HepG2 (cell line): ENCODE results near the gene FCMR. TPM values are rescaled to one million over a fixed set of nuclear protein-coding genes. Genes with fewer than 3 reads are reported as not detected.

ENCODE experiments used
- ATAC-seq: fragments of 200-7000 bp; cut with Tn5 transposase; 3 replicates; pipeline ENCODE4 v1.9.1; 2020; ENCODE audit warnings: mild to moderate bottlenecking, moderate library complexity
- BruUV-seq: library from RNA; stranded (reverse); fragments of 400-500 nt; replicated peaks from 2 replicates; lab custom pipeline; 2021; lab: Mats Ljungman, UMichigan
- CTCF ChIA-PET: fragments of 300-600 bp; formaldehyde crosslinking; extraction: SDS; loops from one replicate; lab custom pipeline; 2021; ENCODE audit warnings: low total read pairs, inconsistent platforms, low intra/inter-chr PET ratio; lab: Yijun Ruan, JAX
- POLR2A ChIA-PET: fragments of 350-600 bp; sonication (Branson Sonifier 250); formaldehyde crosslinking; loops from one replicate; lab custom pipeline; 2020; ENCODE audit warnings: antibody characterized with exemption, inconsistent platforms; lab: Yijun Ruan, JAX
- DNase-seq: peaks from one replicate; pipeline ENCODE4 v3.0.0-alpha.2; 2015; ENCODE audit warnings: low spot score
- FAIRE-seq: peaks from 3 replicates; lab custom pipeline; 2011; peaks lifted over from hg19 to GRCh38; lab: Jason Lieb, UNC
- H2AFZ ChIP-seq: one replicate; pipeline ENCODE4 v1.6.1; 2011; ENCODE audit warnings: low read length, inconsistent platforms
- H3K27ac ChIP-seq: fragments of 300-600 bp; 3 replicates; pipeline ENCODE4 v1.8.0; 2011; ENCODE audit warnings: mixed run types, mild to moderate bottlenecking, mixed read lengths, low read length, inconsistent platforms; ENCODE audit not compliant: insufficient read depth; ENCODE audit errors: extremely low read length
- H3K27me3 ChIP-seq, 2 experiments: fragments of 200-600 bp in 1 of 2; 2 replicates in 1 of 2; 3 replicates in 1 of 2; pipeline versions ENCODE4 v1.6.0 to v1.8.0; 2011; ENCODE audit warnings: low read length in 2 of 2, mild to moderate bottlenecking in 2 of 2, moderate library complexity in 2 of 2, inconsistent platforms in 1 of 2; ENCODE audit not compliant: insufficient read depth in 2 of 2, control insufficient read depth in 1 of 2
- H3K36me3 ChIP-seq, 2 experiments: fragments of 200-600 bp in 1 of 2; replicated peaks in 1 of 2; 2 replicates in 1 of 2; 3 replicates in 1 of 2; pipeline versions ENCODE4 v1.5.1 to v1.8.0; 2011; ENCODE audit warnings: low read length in 2 of 2, inconsistent platforms in 1 of 2; ENCODE audit not compliant: insufficient read depth in 2 of 2, control insufficient read depth in 1 of 2
- H3K4me1 ChIP-seq: 2 replicates; pipeline ENCODE4 v1.5.1; 2012; ENCODE audit warnings: low read length, inconsistent platforms; ENCODE audit not compliant: insufficient read depth
- H3K4me2 ChIP-seq: 2 replicates; pipeline ENCODE4 v1.6.0; 2011; ENCODE audit warnings: low read depth, low read length, inconsistent platforms
- H3K4me3 ChIP-seq, 3 experiments: fragments of 200-600 bp in 1 of 3; sonication (generic), shearing (Covaris generic) in 1 of 3; replicated peaks in 1 of 3; 2 replicates each; pipeline ENCODE4 v1.5.1; 2011 to 2016; ENCODE audit warnings: low read length in 3 of 3, inconsistent platforms in 2 of 3, low read depth in 2 of 3, mild to moderate bottlenecking in 2 of 3, control low read depth in 1 of 3, mixed read lengths in 1 of 3; ENCODE audit not compliant: insufficient read depth in 1 of 3
- H3K79me2 ChIP-seq: one replicate; pipeline ENCODE4 v1.6.1; 2011; ENCODE audit warnings: low read length, inconsistent platforms; ENCODE audit not compliant: insufficient read depth
- H3K9ac ChIP-seq: 2 replicates; pipeline ENCODE4 v1.6.0; 2011; ENCODE audit warnings: mild to moderate bottlenecking, low read depth, low read length, inconsistent platforms; ENCODE audit not compliant: insufficient read depth
- H3K9me3 ChIP-seq: 2 replicates; pipeline ENCODE4 v1.5.1; 2012; ENCODE audit warnings: mild to moderate bottlenecking, low read length
- H4K20me1 ChIP-seq: 2 replicates; pipeline ENCODE4 v1.6.0; 2011; ENCODE audit warnings: inconsistent platforms, mild to moderate bottlenecking, low read length, moderate library complexity; ENCODE audit not compliant: insufficient read depth
- CBX2 ChIP-seq, 2 experiments: fragments of 200-600 bp in 1 of 2; sonication (generic); formaldehyde crosslinking in 1 of 2; IDR thresholded peaks; 2 replicates each; pipeline versions ENCODE4 v1.7.0 to v1.8.1; 2018 to 2022; ENCODE audit warnings: low read depth in 2 of 2, low read length in 1 of 2, mild to moderate bottlenecking in 1 of 2, missing genetic modification reagents in 1 of 2
- PHF8 ChIP-seq: sonication (generic); formaldehyde crosslinking; IDR thresholded peaks from 2 replicates; pipeline ENCODE4 v1.5.0; 2020; ENCODE audit warnings: missing genetic modification reagents
- U2AF2 ChIP-seq: fragments of 200-400 bp; formaldehyde crosslinking; IDR thresholded peaks from 2 replicates; pipeline ENCODE4 v1.6.1; 2017; ENCODE audit warnings: low read depth, mild to moderate bottlenecking, low read length
- ZNF205 ChIP-seq: IDR thresholded peaks from 2 replicates; pipeline ENCODE4 v1.6.1; 2018; ENCODE audit warnings: missing biosample characterization, missing genetic modification reagents
- ZNF484 ChIP-seq: sonication (generic); formaldehyde crosslinking; IDR thresholded peaks from 2 replicates; pipeline ENCODE4 v1.5.1; 2020; ENCODE audit warnings: mild to moderate bottlenecking, low read depth, missing genetic modification reagents, borderline replicate concordance
- WGBS: methylation state at CpG from one replicate; pipeline ENCODE4 v1.1.6; 2017; ENCODE audit warnings: low lambda C conversion rate; 5-methylcytosine and 5-hydroxymethylcytosine counted together
- in situ Hi-C: cut with HindIII; loops from 2 replicates; pipeline ENCODE4 v1.10.0; 2017; ENCODE audit warnings: low pct_unique_long_range_greater_than_20kb; ENCODE audit not compliant: extremely low pct_ligation_motif_present
- intact Hi-C: fragments of 100-400 bp; cut with micrococcal nuclease; formaldehyde crosslinking; loops from one replicate; pipeline ENCODE4 v1.10.0; 2022; ENCODE audit not compliant: unreplicated experiment
- polyA plus RNA-seq, 8 experiments: library from polyadenylated mRNA; depleted of rRNA in 3 of 8; stranded (reverse) in 7 of 8; unstranded in 1 of 8; fragments of >200 nt; fragmentation: Illumina TruSeq in 4 of 8; extraction: Trizol in 4 of 8; gene quantifications; 2 replicates each; pipeline versions ENCODE4 v1.2.1 to v1.2.3, GENCODE V29; 2011 to 2016; ENCODE audit warnings: low read depth in 4 of 8, missing spikeins in 1 of 8, mixed read lengths in 1 of 8; ENCODE audit not compliant: insufficient read depth in 1 of 8
- total RNA-seq, 5 experiments: library from RNA; depleted of rRNA; stranded (reverse); fragments of >200 nt; fragmentation: Illumina TruSeq; extraction: Trizol; gene quantifications; 2 replicates each; pipeline ENCODE4 v1.2.3, GENCODE V29; 2016; ENCODE audit warnings: low read depth in 1 of 5
- TF ChIP-seq, protein P1 (sequence below): IDR thresholded peaks from 2 replicates; pipeline ENCODE4 v1.6.1; 2016
- TF ChIP-seq, protein P2 (sequence below): sonication (generic); formaldehyde crosslinking; IDR thresholded peaks from 2 replicates; pipeline ENCODE4 v1.4.0; 2020; ENCODE audit warnings: missing genetic modification reagents
- TF ChIP-seq, protein P3 (sequence below): sonication (generic); formaldehyde crosslinking; IDR thresholded peaks from 2 replicates; pipeline ENCODE4 v1.8.0; 2022; ENCODE audit warnings: mild to moderate bottlenecking, missing genetic modification reagents, borderline replicate concordance

Gene FCMR
- total and polyA plus RNA-seq, 2 of the 13 experiments (the other 11 are each of a cell fraction or from before 2014, with no cell fraction given): not detected

DNA sequence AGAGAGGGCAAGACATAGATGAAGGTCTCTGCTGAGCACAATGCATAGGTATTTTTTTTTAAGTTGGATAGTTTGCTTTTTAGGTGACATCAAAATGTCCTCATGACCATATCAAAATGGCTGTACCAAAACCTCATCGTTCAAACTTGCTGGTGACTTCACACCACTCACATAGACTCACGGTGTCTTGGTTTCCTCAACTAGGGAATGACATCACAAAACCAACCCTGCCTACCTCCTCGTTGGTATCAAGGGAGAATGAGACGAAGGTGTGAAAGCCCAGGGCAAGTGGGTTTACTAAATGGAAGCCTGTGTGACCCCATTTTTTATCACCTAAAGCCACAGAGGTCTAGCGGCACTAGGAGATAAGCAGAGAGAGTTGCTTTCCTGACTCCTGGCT, 23.0 kb upstream of the FCMR start:
- no peak for FAIRE-seq

DNA sequence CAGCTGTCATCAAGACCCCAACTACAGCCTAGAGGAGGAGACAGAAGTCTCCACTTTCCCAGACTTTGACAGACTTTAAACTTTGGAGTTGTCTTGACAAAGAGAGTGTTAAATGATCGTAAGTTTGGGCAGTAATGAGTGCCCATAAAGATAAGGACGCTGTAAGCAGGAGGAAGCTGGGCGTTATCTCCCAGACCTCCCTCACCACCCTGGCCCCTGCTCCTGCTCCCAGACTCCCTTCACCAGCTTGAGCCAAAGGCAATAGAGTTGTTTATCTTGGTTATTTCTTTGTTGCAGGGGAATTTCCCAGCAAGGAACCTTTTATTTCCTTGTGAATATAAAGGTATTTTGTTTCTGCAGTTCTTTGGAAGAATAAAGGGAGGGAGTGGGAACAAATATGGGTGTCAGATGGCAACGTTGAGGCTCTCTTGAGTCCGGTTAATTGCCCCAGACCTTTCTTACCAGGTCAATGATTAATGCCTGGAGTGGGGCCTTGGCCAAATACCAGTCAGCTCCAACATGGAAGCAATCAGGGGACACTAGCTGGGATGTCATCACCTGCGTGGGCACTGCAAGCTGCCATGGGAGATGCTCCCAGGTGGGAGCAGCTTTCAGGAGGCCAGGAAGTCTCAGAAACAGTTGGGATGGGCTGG, 20.2 kb upstream of the FCMR start:
- CTCF ChIA-PET: interaction anchor here (1.3 kb wide), 1 partner anchor 41 kb away, joined by 3 read pairs; no protein-coding TSS in a partner anchor
- 12% methylated on average over 6 of the region's 6 CpGs for WGBS
- no peak for ATAC-seq
- FAIRE-seq: no peak
- no TSS peak for BruUV-seq
- peaks cover 2 to 6% of the 10 kb centered on the region in 2 experiments; a peak in 2 of 5 replicates for H3K27me3 ChIP-seq
- no peak for DNase-seq
- no peaks in the 10 kb centered on the region for H3K36me3 ChIP-seq
- TF ChIP-seq, protein P1, sequence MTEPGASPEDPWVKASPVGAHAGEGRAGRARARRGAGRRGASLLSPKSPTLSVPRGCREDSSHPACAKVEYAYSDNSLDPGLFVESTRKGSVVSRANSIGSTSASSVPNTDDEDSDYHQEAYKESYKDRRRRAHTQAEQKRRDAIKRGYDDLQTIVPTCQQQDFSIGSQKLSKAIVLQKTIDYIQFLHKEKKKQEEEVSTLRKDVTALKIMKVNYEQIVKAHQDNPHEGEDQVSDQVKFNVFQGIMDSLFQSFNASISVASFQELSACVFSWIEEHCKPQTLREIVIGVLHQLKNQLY (CRISPR knock-in tag): no peak
- TF ChIP-seq ZNF484: no peak
- TF ChIP-seq, protein P2, sequence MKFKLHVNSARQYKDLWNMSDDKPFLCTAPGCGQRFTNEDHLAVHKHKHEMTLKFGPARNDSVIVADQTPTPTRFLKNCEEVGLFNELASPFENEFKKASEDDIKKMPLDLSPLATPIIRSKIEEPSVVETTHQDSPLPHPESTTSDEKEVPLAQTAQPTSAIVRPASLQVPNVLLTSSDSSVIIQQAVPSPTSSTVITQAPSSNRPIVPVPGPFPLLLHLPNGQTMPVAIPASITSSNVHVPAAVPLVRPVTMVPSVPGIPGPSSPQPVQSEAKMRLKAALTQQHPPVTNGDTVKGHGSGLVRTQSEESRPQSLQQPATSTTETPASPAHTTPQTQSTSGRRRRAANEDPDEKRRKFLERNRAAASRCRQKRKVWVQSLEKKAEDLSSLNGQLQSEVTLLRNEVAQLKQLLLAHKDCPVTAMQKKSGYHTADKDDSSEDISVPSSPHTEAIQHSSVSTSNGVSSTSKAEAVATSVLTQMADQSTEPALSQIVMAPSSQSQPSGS (CRISPR knock-in tag): no peak
- no peak for TF ChIP-seq CBX2 (IDR thresholded peaks at IDR 0.05; ENCODE audit: low read depth, low read length)
- TF ChIP-seq CBX2 (CRISPR knock-in tag; IDR thresholded peaks at IDR 0.05; ENCODE audit: low read depth): no peak
- no peak for TF ChIP-seq U2AF2
- TF ChIP-seq, all 625 proteins: peak for 0
- no peaks in the 10 kb centered on the region for H4K20me1 ChIP-seq
- peaks cover 10% of the 10 kb centered on the region for H3K4me1 ChIP-seq
- H3K79me2 ChIP-seq: no peaks in the 10 kb centered on the region
- intact Hi-C loops: no loop called here
- no peak overlapping the region for H3K4me2 ChIP-seq
- H2AFZ ChIP-seq: no peak overlapping the region
- POLR2A ChIA-PET: no interaction called here
- in situ Hi-C loops: no loop called here
- H3K9ac ChIP-seq: no peak overlapping the region
- H3K27ac ChIP-seq: no peak overlapping the region
- H3K9me3 ChIP-seq: no peaks in the 10 kb centered on the region
- no peak overlapping the region for H3K4me3 ChIP-seq

More for the DNA sequence above, 23.0 kb upstream of the FCMR start:
- no TSS peak for BruUV-seq
- Histone ChIP-seq H3K27ac (no peak overlapping the region), H3K79me2 (no peaks in the 10 kb centered on the region), H2AFZ (no peak overlapping the region), H3K9me3 (0 out of 2 replicates have a peak, but pooled peaks cover 1% of the 10 kb centered on the region), H3K4me2 (no peak overlapping the region), H3K36me3 (no peaks in the 10 kb centered on the region)
- WGBS: 39% methylated on average over 5 of the region's 5 CpGs
- in situ Hi-C loops: no loop called here
- intact Hi-C loops: no loop called here
- ATAC-seq (no peak), DNase-seq (no peak)
- ChIA-PET POLR2A (no interaction called here), CTCF (no interaction called here)
- TF ChIP-seq ZNF205 (CRISPR knock-in tag) (no peak), PHF8 (CRISPR knock-in tag) (no peak)
- TF ChIP-seq, protein P3, sequence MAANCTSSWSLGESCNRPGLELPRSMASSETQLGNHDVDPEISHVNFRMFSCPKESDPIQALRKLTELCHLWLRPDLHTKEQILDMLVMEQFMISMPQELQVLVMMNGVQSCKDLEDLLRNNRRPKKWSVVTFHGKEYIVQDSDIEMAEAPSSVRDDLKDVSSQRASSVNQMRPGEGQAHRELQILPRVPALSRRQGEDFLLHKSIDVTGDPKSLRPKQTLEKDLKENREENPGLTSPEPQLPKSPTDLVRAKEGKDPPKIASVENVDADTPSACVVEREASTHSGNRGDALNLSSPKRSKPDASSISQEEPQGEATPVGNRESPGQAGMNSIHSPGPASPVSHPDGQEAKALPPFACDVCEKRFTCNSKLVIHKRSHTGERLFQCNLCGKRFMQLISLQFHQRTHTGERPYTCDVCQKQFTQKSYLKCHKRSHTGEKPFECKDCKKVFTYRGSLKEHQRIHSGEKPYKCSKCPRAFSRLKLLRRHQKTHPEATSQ (CRISPR knock-in tag): no peak
- TF ChIP-seq, all 625 proteins: peak for 0
- H3K27me3 ChIP-seq: no peaks in the 10 kb centered on the region; a peak in 2 of 5 replicates
- H3K9ac ChIP-seq: no peak overlapping the region
- peaks cover 26% of the 10 kb centered on the region for H3K4me1 ChIP-seq
- no peaks in the 10 kb centered on the region for H4K20me1 ChIP-seq
- no peak overlapping the region for H3K4me3 ChIP-seq
